Stimulated activated effector memory CD8-positive, alpha-beta T cell treated with anti-CD3 and anti-CD28 coated beads, Interleukin-12 subunit alpha, Interleukin-12 subunit beta, amount 100 ng/mL, for 72 hours (primary cell): Measurements from ENCODE around the gene ANAPC5.

Source experiments
- ATAC-seq: fragments of 150-1000 bp; cut with Tn5 transposase; 2 replicates; pipeline ENCODE4 v1.10.0; 2021
- DNase-seq, 2 donors: peaks; one replicate each; pipeline ENCODE4 v3.0.0; 2021 to 2022; ENCODE audit warnings: low spot score in 2 of 2
- H3K27ac Mint-ChIP-seq: one replicate; pipeline ENCODE4 v1.8.0; 2022; ENCODE audit warnings: mild to moderate bottlenecking, mixed read lengths
- H3K36me3 Mint-ChIP-seq: one replicate; pipeline ENCODE4 v1.8.0; 2022; ENCODE audit warnings: mild to moderate bottlenecking, mixed read lengths
- H3K4me1 Mint-ChIP-seq: one replicate; pipeline ENCODE4 v1.8.0; 2022; ENCODE audit warnings: mixed read lengths
- H3K4me3 Mint-ChIP-seq: one replicate; pipeline ENCODE4 v1.8.0; 2022; ENCODE audit warnings: mild to moderate bottlenecking, mixed read lengths
- H3K9me3 Mint-ChIP-seq: one replicate; pipeline ENCODE4 v1.8.0; 2022; ENCODE audit warnings: mixed read lengths

ANAPC5 gene

GRCh38 chr12:121274036-121274763 lies 78.0 kb downstream of the ANAPC5 start:
- no peak overlapping the region for H3K27ac Mint-ChIP-seq
- H3K4me1 Mint-ChIP-seq: peaks cover 13% of the 10 kb centered on the region
- H3K36me3 Mint-ChIP-seq: peaks cover 49% of the 10 kb centered on the region
- DNase-seq: no peak
- H3K9me3 Mint-ChIP-seq: no peaks in the 10 kb centered on the region
- H3K4me3 Mint-ChIP-seq: no peak overlapping the region
- ATAC-seq: no peak

- ATAC-seq (no peak), DNase-seq (no peak)
- Mint-ChIP-seq H3K4me3 (no peak overlapping the region), H3K27ac (peak overlapping the region; percentile 2), H3K4me1 (peaks cover 13% of the 10 kb centered on the region), H3K36me3 (peaks cover 57% of the 10 kb centered on the region), H3K9me3 (no peaks in the 10 kb centered on the region)
Observed at GRCh38 chr12:121273364-121273896, 78.8 kb downstream of the ANAPC5 start.

GRCh38 chr12:121267822-121268221 lies 84.4 kb downstream of the ANAPC5 start:
- Mint-ChIP-seq H3K4me3 (no peak overlapping the region), H3K36me3 (peaks cover 73% of the 10 kb centered on the region), H3K27ac (no peak overlapping the region), H3K4me1 (peaks cover 2% of the 10 kb centered on the region), H3K9me3 (no peaks in the 10 kb centered on the region)
- ATAC-seq (no peak), DNase-seq (no peak)

GRCh38 chr12:121264951-121265515 lies 87.2 kb downstream of the ANAPC5 start:
- Mint-ChIP-seq H3K4me3 (no peak overlapping the region), H3K4me1 (no peaks in the 10 kb centered on the region), H3K27ac (peak overlapping the region; percentile 46), H3K9me3 (no peaks in the 10 kb centered on the region), H3K36me3 (peaks cover 89% of the 10 kb centered on the region)
- ATAC-seq: no peak
- DNase-seq: no peak

- no peaks in the 10 kb centered on the region for H3K9me3 Mint-ChIP-seq
- no peak overlapping the region for H3K4me3 Mint-ChIP-seq
- peaks cover 92% of the 10 kb centered on the region for H3K36me3 Mint-ChIP-seq
- ATAC-seq: no peak
- no peaks in the 10 kb centered on the region for H3K4me1 Mint-ChIP-seq
- no peak for DNase-seq
- no peak overlapping the region for H3K27ac Mint-ChIP-seq
Observed at GRCh38 chr12:121264135-121264534, 88.1 kb downstream of the ANAPC5 start.

GRCh38 chr12:121263206-121263935 lies 88.8 kb downstream of the ANAPC5 start:
- Mint-ChIP-seq H3K36me3 (peaks cover 92% of the 10 kb centered on the region), H3K4me1 (no peaks in the 10 kb centered on the region), H3K4me3 (no peak overlapping the region), H3K27ac (peak overlapping the region; percentile 48), H3K9me3 (no peaks in the 10 kb centered on the region)
- no peak for ATAC-seq
- DNase-seq: no peak

- H3K36me3 Mint-ChIP-seq: peaks cover 94% of the 10 kb centered on the region
- DNase-seq (no peak), ATAC-seq (no peak)
- H3K9me3 Mint-ChIP-seq: no peaks in the 10 kb centered on the region
- H3K4me3 Mint-ChIP-seq: no peak overlapping the region
- peak overlapping the region; percentile 78 for H3K27ac Mint-ChIP-seq
- H3K4me1 Mint-ChIP-seq: no peaks in the 10 kb centered on the region
Observed at GRCh38 chr12:121261398-121261797, 90.8 kb downstream of the ANAPC5 start.

- Mint-ChIP-seq H3K36me3 (peaks cover 96% of the 10 kb centered on the region), H3K27ac (peak overlapping the region; percentile 88), H3K4me1 (no peaks in the 10 kb centered on the region), H3K9me3 (no peaks in the 10 kb centered on the region), H3K4me3 (no peak overlapping the region)
- ATAC-seq: no peak
- DNase-seq: no peak
Observed at GRCh38 chr12:121260091-121260490, 92.1 kb downstream of the ANAPC5 start.

- Mint-ChIP-seq H3K27ac (no peak overlapping the region), H3K36me3 (peaks cover 96% of the 10 kb centered on the region), H3K4me3 (no peak overlapping the region), H3K4me1 (peaks cover 4% of the 10 kb centered on the region), H3K9me3 (no peaks in the 10 kb centered on the region)
- DNase-seq (no peak), ATAC-seq (no peak)
Observed at GRCh38 chr12:121259074-121259473, 93.1 kb downstream of the ANAPC5 start.
